Keratinocyte (primary cell): Measurements from ENCODE around the gene IFI27.

Experiments used
- CTCF ChIP-seq, 3 experiments: IDR thresholded peaks in 1 of 3; conservative IDR thresholded peaks in 1 of 3; optimal IDR thresholded peaks in 1 of 3; 2 replicates in 2 of 3; 3 replicates in 1 of 3; pipeline versions ENCODE3 to v1.5.1; 2011; ENCODE audit warnings: low read length in 3 of 3, mild to moderate bottlenecking in 3 of 3, moderate library complexity in 2 of 3, control low read depth in 1 of 3, inconsistent platforms in 1 of 3; ENCODE audit not compliant: insufficient read depth in 2 of 3; ENCODE audit errors: extremely low read depth in 1 of 3
- EZH2 ChIP-seq: IDR thresholded peaks from one replicate; pipeline ENCODE4 v1.6.1; 2012; ENCODE audit warnings: inconsistent platforms, mild to moderate bottlenecking, low read length, moderate library complexity

- TF ChIP-seq CTCF (optimal IDR thresholded peaks at IDR 0.05 in 1 of 3, IDR thresholded peaks at IDR 0.05 in 1 of 3, conservative IDR thresholded peaks at IDR 0.05 in 1 of 3; ENCODE audit: extremely low read depth in 1 of 3, insufficient read depth in 2 of 3, low read length in 3 of 3) (no peak), EZH2 (no peak)
These were observed 33.3 kb upstream of the IFI27 start for GRCh38 chr14:94077111-94077821.
